Upper lobe of left lung (tissue), 6 donors: ENCODE measurements around the gene DGKK. TPM values are rescaled to one million over a fixed set of nuclear protein-coding genes. Genes with fewer than 3 reads are reported as not detected.

Experiments used
- ATAC-seq, 2 donors: fragments of 200-7000 bp; cut with Tn5 transposase; one replicate each; pipeline ENCODE4 v1.9.1; 2022; ENCODE audit warnings: mild to moderate bottlenecking in 2 of 2, moderate library complexity in 2 of 2; ENCODE audit not compliant: low FRiP score in 2 of 2
- DNase-seq, 2 donors: peaks; one replicate each; pipeline ENCODE4 v3.0.0-alpha.2; 2019 to 2020
- H3K27ac ChIP-seq, 4 donors: fragments of 200-600 bp; sonication (generic); one replicate each; pipeline ENCODE4 v1.5.1; 2016 to 2019
- H3K27me3 ChIP-seq, 4 donors: fragments of 200-600 bp; sonication (generic); one replicate each; pipeline ENCODE4 v1.5.1; 2017 to 2019
- H3K36me3 ChIP-seq, 4 donors: fragments of 200-600 bp; sonication (generic); one replicate each; pipeline ENCODE4 v1.5.1; 2016 to 2019
- H3K4me1 ChIP-seq, 4 donors: fragments of 200-600 bp; sonication (generic); one replicate each; pipeline ENCODE4 v1.5.1; 2018 to 2019
- H3K4me3 ChIP-seq, 4 donors: fragments of 200-600 bp; sonication (generic); one replicate each; pipeline ENCODE4 v1.5.1; 2017 to 2019; ENCODE audit warnings: mild to moderate bottlenecking in 2 of 4, moderate library complexity in 1 of 4
- H3K9me3 ChIP-seq, 4 donors: fragments of 200-600 bp; sonication (generic); one replicate each; pipeline ENCODE4 v1.5.1; 2018 to 2019
- EP300 ChIP-seq, 4 donors: sonication (generic); formaldehyde crosslinking; IDR thresholded peaks; one replicate each; pipeline ENCODE4 v1.5.1; 2017; ENCODE audit warnings: antibody characterized with exemption in 4 of 4, control low read depth in 2 of 4
- POLR2A ChIP-seq, 4 donors: fragments of 450-650 bp; IDR thresholded peaks; one replicate each; pipeline ENCODE4 v1.5.1; 2016 to 2017; ENCODE audit warnings: antibody characterized with exemption in 4 of 4, mild to moderate bottlenecking in 2 of 4
- POLR2AphosphoS5 ChIP-seq, 2 donors: sonication (generic); formaldehyde crosslinking; IDR thresholded peaks; one replicate each; pipeline ENCODE4 v1.5.1; 2017; ENCODE audit warnings: antibody characterized with exemption in 2 of 2
- WGBS, 2 donors: methylation state at CpG; one replicate each; pipeline ENCODE4 v1.1.5; 2017 to 2018; 5-methylcytosine and 5-hydroxymethylcytosine counted together
- total RNA-seq, 6 donors: library from RNA; depleted of rRNA in 4 of 6; stranded (reverse); fragments of >200 nt in 4 of 6; gene quantifications; one replicate each; pipeline versions ENCODE4 v1.1.0 to v1.2.1, GENCODE V29; 2016 to 2021
- TF ChIP-seq, protein P1 (sequence below), 6 experiments: fragments of 450-650 bp in 4 of 6; fragments of 200-600 bp in 2 of 6; sonication (generic) in 2 of 6; IDR thresholded peaks; one replicate each; pipeline ENCODE4 v1.5.1; 2016 to 2019; ENCODE audit warnings: antibody characterized with exemption in 6 of 6
- donor health status: DM: no; HTN: no; CAD: no; lungs with moderate emphysema.
- donor health status: DM: no; HTN: yes; CAD: no; lungs with severe emphysema.

The DGKK gene
- total RNA-seq, 6 donors from 2014 or later = 0.09 to 0.13 TPM; not detected in 4

DNA sequence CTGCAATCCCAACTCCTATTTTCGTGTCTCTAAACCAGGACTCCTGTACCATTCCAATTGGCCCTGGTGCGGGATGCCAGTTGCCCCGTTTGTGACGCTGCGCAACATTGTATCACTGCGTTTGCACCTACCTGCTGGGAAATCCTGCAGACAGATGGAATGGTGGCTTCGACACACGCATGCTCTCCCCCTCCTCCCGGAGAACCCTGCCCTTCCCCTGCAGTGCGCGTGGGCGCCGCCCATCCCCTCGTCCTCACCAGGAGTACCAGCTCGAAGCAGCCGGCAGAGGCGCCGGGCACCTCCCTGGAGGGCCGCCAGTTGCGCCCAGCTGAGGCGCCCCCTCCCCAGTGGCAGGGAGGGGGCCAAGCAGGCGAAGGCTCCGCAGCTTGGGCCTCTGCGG, 1.4 kb downstream of the DGKK start:
- DNase-seq (peak in 1 of 2 donors; percentile 63), ATAC-seq (peak in 1 of 2 donors; percentile 12)
- no peak for TF ChIP-seq POLR2AphosphoS5 (IDR thresholded peaks at IDR 0.05)
- no peak for TF ChIP-seq EP300 (IDR thresholded peaks at IDR 0.05)
- TF ChIP-seq, protein P1, sequence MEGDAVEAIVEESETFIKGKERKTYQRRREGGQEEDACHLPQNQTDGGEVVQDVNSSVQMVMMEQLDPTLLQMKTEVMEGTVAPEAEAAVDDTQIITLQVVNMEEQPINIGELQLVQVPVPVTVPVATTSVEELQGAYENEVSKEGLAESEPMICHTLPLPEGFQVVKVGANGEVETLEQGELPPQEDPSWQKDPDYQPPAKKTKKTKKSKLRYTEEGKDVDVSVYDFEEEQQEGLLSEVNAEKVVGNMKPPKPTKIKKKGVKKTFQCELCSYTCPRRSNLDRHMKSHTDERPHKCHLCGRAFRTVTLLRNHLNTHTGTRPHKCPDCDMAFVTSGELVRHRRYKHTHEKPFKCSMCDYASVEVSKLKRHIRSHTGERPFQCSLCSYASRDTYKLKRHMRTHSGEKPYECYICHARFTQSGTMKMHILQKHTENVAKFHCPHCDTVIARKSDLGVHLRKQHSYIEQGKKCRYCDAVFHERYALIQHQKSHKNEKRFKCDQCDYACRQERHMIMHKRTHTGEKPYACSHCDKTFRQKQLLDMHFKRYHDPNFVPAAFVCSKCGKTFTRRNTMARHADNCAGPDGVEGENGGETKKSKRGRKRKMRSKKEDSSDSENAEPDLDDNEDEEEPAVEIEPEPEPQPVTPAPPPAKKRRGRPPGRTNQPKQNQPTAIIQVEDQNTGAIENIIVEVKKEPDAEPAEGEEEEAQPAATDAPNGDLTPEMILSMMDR (IDR thresholded peaks at IDR 0.05) = no peak
- TF ChIP-seq POLR2A (IDR thresholded peaks at IDR 0.05) = no peak
- Histone ChIP-seq H3K4me1 (peaks cover 7 to 19% (median 8%) of the 10 kb centered on the region in 4 donors), H3K36me3 (no peaks in the 10 kb centered on the region), H3K4me3 (no peak overlapping the region), H3K27ac (no peak overlapping the region), H3K27me3 (peaks cover 0 to 31% (median under 1%) of the 10 kb centered on the region in 4 donors), H3K9me3 (no peaks in the 10 kb centered on the region)
- 32% methylated on average over 13 of the region's 24 CpGs; no CpG with 5 or more reads in 1 of the 2 donors for WGBS, 2 donors

DNA sequence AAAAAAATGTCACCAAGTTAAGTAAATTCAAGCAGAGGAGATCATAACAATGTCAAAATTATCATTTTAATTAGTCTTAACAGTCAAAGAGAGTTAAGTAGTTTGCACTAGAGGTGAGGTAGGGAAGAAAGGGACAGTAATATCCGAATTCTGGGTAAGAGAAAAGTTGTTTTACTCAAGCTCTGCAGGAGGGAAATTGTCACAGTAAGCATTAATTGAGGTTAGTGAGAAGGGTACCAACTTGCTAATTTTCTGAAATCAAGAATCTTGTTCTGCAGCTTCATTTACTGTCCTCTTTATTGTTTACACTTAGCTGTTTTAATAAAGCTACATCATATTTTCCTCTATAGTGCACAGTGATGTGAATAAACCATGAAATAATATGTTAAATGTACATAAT, 11.0 kb downstream of the DGKK start:
- H3K9me3 ChIP-seq = no peaks in the 10 kb centered on the region
- 43 to 75% methylated on average over 1 of the region's 1 CpG for WGBS, 2 donors
- DNase-seq = no peak
- no peak overlapping the region for H3K27ac ChIP-seq
- no peak overlapping the region for H3K4me3 ChIP-seq
- H3K27me3 ChIP-seq = no peaks in the 10 kb centered on the region
- H3K4me1 ChIP-seq = no peaks in the 10 kb centered on the region
- ATAC-seq = no peak
- H3K36me3 ChIP-seq = no peaks in the 10 kb centered on the region
- TF ChIP-seq POLR2AphosphoS5 (IDR thresholded peaks at IDR 0.05) (no peak), EP300 (IDR thresholded peaks at IDR 0.05) (no peak), POLR2A (IDR thresholded peaks at IDR 0.05) (no peak)
- TF ChIP-seq, protein P1 (IDR thresholded peaks at IDR 0.05) = no peak

DNA sequence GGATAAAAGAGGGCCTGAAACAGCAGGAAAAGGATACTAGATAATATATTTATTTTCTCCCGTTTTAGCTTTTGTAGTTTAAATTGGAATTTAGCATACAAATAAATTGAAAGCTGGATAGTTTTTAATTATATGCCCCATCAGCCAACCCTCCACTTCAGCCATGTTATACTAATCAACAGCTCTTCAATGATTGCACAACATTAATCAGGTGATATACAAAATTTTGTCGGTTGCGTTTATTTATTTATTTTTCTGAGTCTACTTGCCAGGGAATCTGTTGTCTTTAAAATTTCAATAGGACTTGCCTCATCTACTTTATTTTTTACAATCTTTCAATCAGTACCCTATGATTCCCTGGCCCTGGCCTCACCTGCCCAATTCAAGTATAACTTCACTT, 12.1 kb downstream of the DGKK start:
- H3K4me3 ChIP-seq = no peak overlapping the region
- no peak overlapping the region for H3K27ac ChIP-seq
- WGBS, 2 donors = 59 to 80% methylated on average over 3 of the region's 3 CpGs
- DNase-seq = no peak
- no peak for ATAC-seq
- no peaks in the 10 kb centered on the region for H3K4me1 ChIP-seq
- H3K27me3 ChIP-seq = no peaks in the 10 kb centered on the region
- no peaks in the 10 kb centered on the region for H3K9me3 ChIP-seq
- no peak for TF ChIP-seq POLR2A (IDR thresholded peaks at IDR 0.05)
- TF ChIP-seq, protein P1 (IDR thresholded peaks at IDR 0.05) = no peak
- TF ChIP-seq POLR2AphosphoS5 (IDR thresholded peaks at IDR 0.05) = no peak
- TF ChIP-seq EP300 (IDR thresholded peaks at IDR 0.05) = no peak
- no peaks in the 10 kb centered on the region for H3K36me3 ChIP-seq

DNA sequence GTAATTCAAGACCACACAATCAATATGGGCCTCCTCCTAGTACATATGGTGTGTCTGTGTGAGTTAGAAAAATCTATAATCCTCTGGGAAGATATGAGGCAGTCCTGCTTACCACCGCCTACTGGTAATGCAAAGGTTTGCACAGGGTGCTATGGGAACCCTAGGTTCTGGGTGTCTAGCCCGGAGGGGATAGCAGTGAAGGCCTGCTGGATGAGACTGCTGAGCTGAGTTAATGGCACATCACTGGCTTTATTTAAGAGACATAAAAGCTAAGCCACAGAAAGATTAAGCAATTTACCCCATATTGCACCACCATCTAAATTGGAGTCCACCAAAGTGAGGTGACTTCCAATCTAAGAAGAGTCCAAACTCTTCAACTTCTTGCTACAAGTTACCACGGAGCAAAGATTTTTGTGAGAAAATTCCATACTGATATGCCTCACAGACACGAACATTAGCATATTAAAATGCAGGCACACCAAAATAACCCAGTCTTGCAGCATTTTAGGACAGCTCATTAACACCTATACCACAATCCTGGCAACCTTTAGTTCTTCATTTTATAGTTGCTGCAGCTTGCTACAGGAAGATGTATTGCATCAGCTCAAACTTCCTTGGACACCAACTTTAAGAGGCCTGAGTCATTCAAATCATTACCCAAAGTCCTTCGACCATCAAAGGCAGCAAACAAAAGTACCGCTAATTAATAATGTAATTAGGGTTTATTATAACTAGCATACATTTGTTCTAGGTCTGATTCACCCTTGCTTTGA, 13.7 kb downstream of the DGKK start:
- Histone ChIP-seq H3K4me3 (no peak overlapping the region), H3K27ac (no peak overlapping the region), H3K36me3 (no peaks in the 10 kb centered on the region), H3K9me3 (no peaks in the 10 kb centered on the region), H3K27me3 (no peaks in the 10 kb centered on the region), H3K4me1 (no peaks in the 10 kb centered on the region)
- whole genome bisulfite sequencing, 2 donors = 54 to 83% methylated on average over 4 to 6 of the region's 6 CpGs
- ATAC-seq (no peak), DNase-seq (no peak)
- TF ChIP-seq, protein P1 (IDR thresholded peaks at IDR 0.05) = no peak
- no peak for TF ChIP-seq POLR2AphosphoS5 (IDR thresholded peaks at IDR 0.05)
- no peak for TF ChIP-seq POLR2A (IDR thresholded peaks at IDR 0.05)
- no peak for TF ChIP-seq EP300 (IDR thresholded peaks at IDR 0.05)

DNA sequence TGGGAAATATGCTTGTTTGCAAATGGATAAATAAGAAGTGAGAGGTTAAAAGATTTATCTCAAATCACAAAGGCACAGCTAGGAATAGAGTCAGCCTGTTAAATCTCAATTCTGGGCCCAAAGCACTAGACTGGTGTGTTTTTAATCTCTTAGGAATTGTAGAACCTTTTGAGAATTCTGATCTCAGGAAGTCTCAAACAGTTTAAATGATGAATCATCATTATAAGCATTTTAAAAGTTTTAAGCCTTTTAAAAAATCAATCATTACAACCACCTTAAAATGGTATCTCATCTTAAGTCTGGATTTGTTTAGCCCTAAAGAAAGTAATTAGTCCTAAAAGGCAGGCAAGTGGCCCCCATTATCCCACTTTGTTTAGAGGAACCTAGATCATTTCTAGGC, 17.8 kb downstream of the DGKK start:
- DNase-seq (no peak), ATAC-seq (no peak)
- TF ChIP-seq EP300 (IDR thresholded peaks at IDR 0.05) (no peak), POLR2A (IDR thresholded peaks at IDR 0.05) (no peak), POLR2AphosphoS5 (IDR thresholded peaks at IDR 0.05) (no peak)
- TF ChIP-seq, protein P1 (IDR thresholded peaks at IDR 0.05) = no peak
- Histone ChIP-seq H3K27me3 (no peaks in the 10 kb centered on the region), H3K27ac (no peak overlapping the region), H3K9me3 (no peaks in the 10 kb centered on the region), H3K4me3 (no peak overlapping the region), H3K36me3 (no peaks in the 10 kb centered on the region), H3K4me1 (no peaks in the 10 kb centered on the region)
